H1 (cell line): ENCODE measurements around the gene GAP43. TPM values are rescaled to one million over a fixed set of nuclear protein-coding genes. Genes with fewer than 3 reads are reported as not detected.

Experiments used
- CTCF ChIA-PET: fragments of 300-600 bp; sonication (Branson Sonifier 250); formaldehyde crosslinking; loops from one replicate; lab custom pipeline; 2021; ENCODE audit not compliant: partially characterized antibody; lab: Charles Lee
- POLR2A ChIA-PET: fragments of 300-600 bp; sonication (Branson Sonifier 250); formaldehyde crosslinking; loops from one replicate; lab custom pipeline; 2021; ENCODE audit warnings: inconsistent platforms; ENCODE audit not compliant: partially characterized antibody; lab: Charles Lee
- DNase-seq, 2 experiments: peaks; one replicate each; pipeline versions ENCODE4 v3.0.0 to v3.0.0-alpha.2; 2010 to 2022; ENCODE audit warnings: low spot score in 2 of 2, low read depth in 1 of 2, mixed read lengths in 1 of 2
- FAIRE-seq: peaks from 2 replicates; lab custom pipeline; 2011; peaks lifted over from hg19 to GRCh38; lab: Jason Lieb, UNC
- H2AFZ ChIP-seq: 2 replicates; pipeline ENCODE4 v1.8.1; 2012; ENCODE audit warnings: low read length, inconsistent platforms
- H2AK5ac ChIP-seq: 2 replicates; pipeline ENCODE4 v1.6.1; 2013; ENCODE audit warnings: low read depth, low read length
- H2BK120ac ChIP-seq: replicated peaks from 2 replicates; pipeline ENCODE3; 2013; ENCODE audit warnings: low read depth, low read length, inconsistent platforms
- H2BK12ac ChIP-seq: 2 replicates; pipeline ENCODE4 v1.6.1; 2013; ENCODE audit warnings: low read depth, low read length
- H2BK15ac ChIP-seq: 2 replicates; pipeline ENCODE4 v1.6.1; 2013; ENCODE audit warnings: low read length
- H2BK20ac ChIP-seq: 2 replicates; pipeline ENCODE4 v1.6.1; 2013; ENCODE audit warnings: low read length
- H2BK5ac ChIP-seq: 2 replicates; pipeline ENCODE4 v1.6.1; 2013; ENCODE audit warnings: low read depth, low read length
- H3K14ac ChIP-seq: 2 replicates; pipeline ENCODE4 v1.6.1; 2013; ENCODE audit warnings: inconsistent platforms; ENCODE audit not compliant: insufficient read length
- H3K18ac ChIP-seq: 2 replicates; pipeline ENCODE4 v1.6.1; 2013; ENCODE audit warnings: low read length; ENCODE audit errors: extremely low read depth
- H3K23ac ChIP-seq: 2 replicates; pipeline ENCODE4 v1.6.1; 2013; ENCODE audit warnings: inconsistent platforms; ENCODE audit not compliant: insufficient read length
- H3K23me2 ChIP-seq: 2 replicates; pipeline ENCODE4 v1.6.1; 2013; ENCODE audit warnings: low read depth, low read length
- H3K27ac ChIP-seq: 2 replicates; pipeline ENCODE4 v1.6.1; 2011; ENCODE audit warnings: low read depth, low read length, inconsistent platforms
- H3K27me3 ChIP-seq, 4 experiments: replicated peaks in 1 of 4; 1 replicate in 1 of 4; 2 replicates in 3 of 4; pipeline versions ENCODE4 v1.6.1 to v1.8.1; 2011 to 2013; ENCODE audit warnings: low read length in 3 of 4, mild to moderate bottlenecking in 3 of 4, inconsistent platforms in 2 of 4, mixed read lengths in 2 of 4, moderate library complexity in 1 of 4; ENCODE audit not compliant: control insufficient read depth in 3 of 4, insufficient read depth in 3 of 4; ENCODE audit errors: extremely low read depth in 1 of 4
- H3K36me3 ChIP-seq, 4 experiments: 2 replicates each; pipeline versions ENCODE4 v1.6.1 to v1.8.1; 2011 to 2013; ENCODE audit warnings: mild to moderate bottlenecking in 4 of 4, low read length in 3 of 4, moderate library complexity in 2 of 4, control low read depth in 1 of 4, inconsistent platforms in 1 of 4; ENCODE audit not compliant: insufficient read depth in 4 of 4, control insufficient read depth in 2 of 4
- H3K4ac ChIP-seq: replicated peaks from 2 replicates; pipeline ENCODE3; 2013; ENCODE audit warnings: low read length, low read depth, mixed read lengths, inconsistent platforms; ENCODE audit not compliant: insufficient read length
- H3K4me1 ChIP-seq, 4 experiments: replicated peaks in 1 of 4; 1 replicate in 1 of 4; 2 replicates in 3 of 4; pipeline versions ENCODE4 v1.6.1 to v1.8.1; 2011 to 2013; ENCODE audit warnings: low read length in 3 of 4, inconsistent platforms in 2 of 4, mixed read lengths in 1 of 4; ENCODE audit not compliant: insufficient read depth in 4 of 4, control insufficient read depth in 3 of 4
- H3K4me2 ChIP-seq, 2 experiments: 2 replicates each; pipeline versions ENCODE4 v1.6.1 to v1.8.1; 2011 to 2013; ENCODE audit warnings: low read depth in 2 of 2, low read length in 2 of 2, control low read depth in 1 of 2, inconsistent platforms in 1 of 2, mild to moderate bottlenecking in 1 of 2; ENCODE audit not compliant: insufficient read depth in 1 of 2
- H3K4me3 ChIP-seq, 4 experiments: fragments of 200-600, 300-600 bp in 1 of 4; sonication (generic), shearing (Covaris generic), sonication (Bioruptor Twin) in 1 of 4; 2 replicates each; pipeline versions ENCODE4 v1.5.1 to v1.8.1; 2011 to 2016; ENCODE audit warnings: low read length in 4 of 4, low read depth in 3 of 4, control low read depth in 2 of 4, inconsistent platforms in 2 of 4, mild to moderate bottlenecking in 2 of 4, mixed read lengths in 1 of 4, moderate library complexity in 1 of 4; ENCODE audit not compliant: insufficient read depth in 2 of 4; ENCODE audit errors: extremely low read depth in 1 of 4
- H3K56ac ChIP-seq: replicated peaks from 2 replicates; pipeline ENCODE3; 2013; ENCODE audit warnings: low read depth, mild to moderate bottlenecking, mixed read lengths, low read length, inconsistent platforms; ENCODE audit not compliant: insufficient read length
- H3K79me1 ChIP-seq: 2 replicates; pipeline ENCODE4 v1.6.1; 2013; ENCODE audit warnings: low read depth, low read length, control low read depth
- H3K79me2 ChIP-seq, 2 experiments: 2 replicates each; pipeline versions ENCODE4 v1.6.1 to v1.8.1; 2012 to 2013; ENCODE audit warnings: low read length in 2 of 2, mild to moderate bottlenecking in 2 of 2, inconsistent platforms in 1 of 2; ENCODE audit not compliant: insufficient read depth in 2 of 2, control insufficient read depth in 1 of 2
- H3K9ac ChIP-seq, 4 experiments: replicated peaks in 1 of 4; 1 replicate in 1 of 4; 2 replicates in 3 of 4; pipeline versions ENCODE4 v1.6.1 to v1.8.1; 2011 to 2013; ENCODE audit warnings: low read depth in 3 of 4, low read length in 3 of 4, control low read depth in 2 of 4, mild to moderate bottlenecking in 2 of 4, moderate library complexity in 2 of 4, inconsistent platforms in 1 of 4; ENCODE audit errors: extremely low read depth in 1 of 4
- H3K9me3 ChIP-seq, 2 experiments: 2 replicates each; pipeline versions ENCODE4 v1.6.1 to v1.8.1; 2012 to 2013; ENCODE audit warnings: mild to moderate bottlenecking in 2 of 2, moderate library complexity in 2 of 2, control low read depth in 1 of 2, inconsistent platforms in 1 of 2, low read depth in 1 of 2, low read length in 1 of 2, mixed read lengths in 1 of 2; ENCODE audit not compliant: insufficient read depth in 2 of 2
- H4K20me1 ChIP-seq, 2 experiments: replicated peaks in 1 of 2; 2 replicates each; pipeline versions ENCODE3 to v1.8.1; 2011 to 2013; ENCODE audit warnings: inconsistent platforms in 2 of 2, low read length in 2 of 2, mild to moderate bottlenecking in 1 of 2; ENCODE audit not compliant: insufficient read depth in 2 of 2, control insufficient read depth in 1 of 2
- H4K5ac ChIP-seq: 2 replicates; pipeline ENCODE4 v1.6.1; 2013; ENCODE audit warnings: low read length, low read depth, mixed read lengths, inconsistent platforms; ENCODE audit not compliant: insufficient read length
- H4K8ac ChIP-seq: 2 replicates; pipeline ENCODE4 v1.8.0; 2013; ENCODE audit warnings: mild to moderate bottlenecking, moderate library complexity, low read length, inconsistent platforms; ENCODE audit not compliant: insufficient read depth; ENCODE audit errors: extremely low read depth
- H4K91ac ChIP-seq: replicated peaks from 2 replicates; pipeline ENCODE3; 2013; ENCODE audit warnings: low read length, mixed read lengths, inconsistent platforms; ENCODE audit not compliant: insufficient read length
- CHD1 ChIP-seq: IDR thresholded peaks from 2 replicates; pipeline ENCODE4 v1.6.1; 2012; ENCODE audit warnings: low read depth, low read length, improper control_type of control experiment
- CTBP2 ChIP-seq: IDR thresholded peaks from 2 replicates; pipeline ENCODE4 v1.7.0; 2011; ENCODE audit warnings: borderline replicate concordance, mild to moderate bottlenecking, moderate library complexity, mixed read lengths, low read length; ENCODE audit not compliant: insufficient read depth, insufficient read length
- POU5F1 ChIP-seq: IDR thresholded peaks from 2 replicates; pipeline ENCODE4 v1.6.1; 2011; ENCODE audit warnings: low read depth, mild to moderate bottlenecking, low read length, moderate library complexity
- RAD21 ChIP-seq, 2 experiments: IDR thresholded peaks in 1 of 2; conservative IDR thresholded peaks in 1 of 2; 2 replicates each; pipeline ENCODE4 v1.6.1; 2011; ENCODE audit warnings: low read depth in 2 of 2, low read length in 2 of 2, improper control_type of control experiment in 1 of 2, inconsistent platforms in 1 of 2, mild to moderate bottlenecking in 1 of 2, moderate library complexity in 1 of 2
- SIRT6 ChIP-seq: IDR thresholded peaks from one replicate; pipeline ENCODE4 v1.7.1; 2012; ENCODE audit warnings: low read length, inconsistent platforms
- TCF12 ChIP-seq: IDR thresholded peaks from 2 replicates; pipeline ENCODE4 v1.6.1; 2011; ENCODE audit warnings: low read depth, mild to moderate bottlenecking, low read length
- TEAD4 ChIP-seq: IDR thresholded peaks from 2 replicates; pipeline ENCODE4 v1.6.1; 2012; ENCODE audit warnings: low read depth, low read length, inconsistent platforms, mixed read lengths
- YY1 ChIP-seq: IDR thresholded peaks from 2 replicates; pipeline ENCODE4 v1.6.1; 2011; ENCODE audit warnings: low read depth, mild to moderate bottlenecking, low read length
- WGBS, 2 experiments: shearing (Covaris generic) in 1 of 2; methylation state at CpG; one replicate each; pipeline versions ENCODE4 v1.1.6 to v1.1.7; 2013 to 2015; ENCODE audit warnings: low lambda C conversion rate in 2 of 2, mixed read lengths in 2 of 2, inconsistent platforms in 1 of 2, low coverage in 1 of 2, missing lambda C conversion rate in 1 of 2; ENCODE audit not compliant: insufficient replicate concordance in 2 of 2, insufficient coverage in 1 of 2, insufficient read length in 1 of 2; ENCODE audit errors: extremely low coverage in 1 of 2, missing lambda C conversion rate in 1 of 2; 5-methylcytosine and 5-hydroxymethylcytosine counted together
- polyA plus RNA-seq, 7 experiments: library from polyadenylated mRNA; depleted of rRNA in 3 of 7; stranded (reverse) in 5 of 7; unstranded in 2 of 7; fragments of >200 nt in 5 of 7; fragments of 200-250 nt in 2 of 7; gene quantifications; 1 replicate in 5 of 7; 2 replicates in 1 of 7; 4 replicates in 1 of 7; pipeline versions ENCODE4 v1.2.1 to v1.2.3, GENCODE V29; 2011 to 2013; ENCODE audit warnings: missing spikeins in 2 of 7, mixed read lengths in 2 of 7
- total RNA-seq: library from RNA; stranded (reverse); fragmentation: NEBNext Ultra II Directional; extraction: Animal tissue kit (Norgen Biotek cat#: 25700); gene quantifications from 2 replicates; pipeline ENCODE4 v1.2.1, GENCODE V29; 2021

The GAP43 gene
- total and polyA plus RNA-seq, 2 of the 8 experiments (the other 6 are each of a cell fraction or from before 2014, with no cell fraction given): 11.2 to 21.9 TPM

GRCh38 chr3:115727135-115727534 lies 103.8 kb downstream of the GAP43 start:
- H2BK5ac ChIP-seq: no peak overlapping the region
- H4K5ac ChIP-seq: no peak overlapping the region
- H2BK15ac ChIP-seq: no peak overlapping the region

More at GRCh38 chr3:115727135-115727534, 103.8 kb downstream of the GAP43 start:
- Histone ChIP-seq H3K27ac (no peak overlapping the region), H3K4me2 (no peak overlapping the region), H4K91ac (no peak overlapping the region), H3K4ac (no peak overlapping the region), H3K23me2 (no peaks in the 10 kb centered on the region), H4K20me1 (no peaks in the 10 kb centered on the region), H4K8ac (no peak overlapping the region), H3K79me2 (no peaks in the 10 kb centered on the region), H3K4me1 (no peaks in the 10 kb centered on the region), H3K18ac (no peak overlapping the region), H3K4me3 (no peak overlapping the region), H3K27me3 (peaks cover 0 to 1% (median 0%) of the 10 kb centered on the region in 4 experiments; a peak in 1 of 7 replicates), H3K9ac (no peak overlapping the region), H2AK5ac (no peak overlapping the region), H2BK12ac (no peak overlapping the region), H3K9me3 (no peaks in the 10 kb centered on the region), H3K56ac (no peak overlapping the region), H3K23ac (no peak overlapping the region), H2AFZ (no peak overlapping the region), H3K36me3 (no peaks in the 10 kb centered on the region), H3K14ac (no peak overlapping the region), H2BK120ac (no peak overlapping the region), H2BK20ac (no peak overlapping the region), H3K79me1 (no peaks in the 10 kb centered on the region)
- FAIRE-seq (no peak), DNase-seq (no peak)
- ChIA-PET CTCF (no interaction called here), POLR2A (no interaction called here)
- WGBS, 2 experiments: 90% methylated on average over 1 of the region's 1 CpG; no CpG with 5 or more reads in 1 of the 2 experiments
- no peak for TF ChIP-seq TCF12
- no peak for TF ChIP-seq CTBP2
- no peak for TF ChIP-seq TEAD4
- TF ChIP-seq YY1: no peak
- TF ChIP-seq RAD21 (IDR thresholded peaks at IDR 0.05 in 1 of 2, conservative IDR thresholded peaks at IDR 0.05 in 1 of 2; ENCODE audit: low read depth in 2 of 2, low read length in 2 of 2): no peak
- no peak for TF ChIP-seq CHD1
- no peak for TF ChIP-seq POU5F1
- no peak for TF ChIP-seq SIRT6
